HepG2 (cell line): ENCODE measurements around the gene ZNF507. TPM values are rescaled to one million over a fixed set of nuclear protein-coding genes. Genes with fewer than 3 reads are reported as not detected.

ENCODE experiments used
- ARID2 ChIP-seq: sonication (generic); formaldehyde crosslinking; IDR thresholded peaks from 2 replicates; pipeline ENCODE4 v1.8.1; 2022; ENCODE audit warnings: mild to moderate bottlenecking, missing genetic modification reagents, borderline replicate concordance
- CREM ChIP-seq, 2 experiments: sonication (generic) in 1 of 2; formaldehyde crosslinking in 1 of 2; IDR thresholded peaks; 2 replicates each; pipeline versions ENCODE4 v1.4.0 to v1.6.1; 2016 to 2020; ENCODE audit warnings: antibody characterized with exemption in 1 of 2, mild to moderate bottlenecking in 1 of 2, missing genetic modification reagents in 1 of 2
- FOXM1 ChIP-seq: sonication (generic); formaldehyde crosslinking; IDR thresholded peaks from 2 replicates; pipeline ENCODE4 v1.5.0; 2020; ENCODE audit warnings: missing genetic modification reagents
- NFIB ChIP-seq: sonication (generic); formaldehyde crosslinking; IDR thresholded peaks from 2 replicates; pipeline ENCODE4 v1.9.0; 2021; ENCODE audit warnings: missing genetic modification reagents, mild to moderate bottlenecking, borderline replicate concordance
- PRPF4 ChIP-seq: fragments of 200-400 bp; formaldehyde crosslinking; IDR thresholded peaks from 2 replicates; pipeline ENCODE4 v1.6.1; 2016; ENCODE audit warnings: low read length, low read depth; ENCODE audit not compliant: poor library complexity, severe bottlenecking
- SP2 ChIP-seq: sonication (generic); formaldehyde crosslinking; IDR thresholded peaks from 2 replicates; pipeline ENCODE4 v1.5.1; 2020; ENCODE audit warnings: mild to moderate bottlenecking, missing genetic modification reagents
- ZBTB1 ChIP-seq: sonication (generic); formaldehyde crosslinking; IDR thresholded peaks from 2 replicates; pipeline ENCODE4 v1.4.0; 2020; ENCODE audit warnings: missing genetic modification reagents, borderline replicate concordance
- ZNF431 ChIP-seq: sonication (generic); formaldehyde crosslinking; IDR thresholded peaks from 2 replicates; pipeline ENCODE4 v1.9.0; 2022; ENCODE audit warnings: missing genetic modification reagents, low read depth, mild to moderate bottlenecking, borderline replicate concordance
- ZNF550 ChIP-seq: sonication (generic); formaldehyde crosslinking; IDR thresholded peaks from 2 replicates; pipeline ENCODE4 v1.4.0; 2020; ENCODE audit warnings: mild to moderate bottlenecking, missing genetic modification reagents, borderline replicate concordance
- ZNF782 ChIP-seq: sonication (generic); formaldehyde crosslinking; IDR thresholded peaks from 2 replicates; pipeline ENCODE4 v1.4.0; 2020; ENCODE audit warnings: missing genetic modification reagents, mild to moderate bottlenecking, borderline replicate concordance
- ZSCAN30 ChIP-seq: sonication (generic); formaldehyde crosslinking; IDR thresholded peaks from 2 replicates; pipeline ENCODE4 v1.5.0; 2020; ENCODE audit warnings: mild to moderate bottlenecking, missing genetic modification reagents
- polyA plus RNA-seq, 8 experiments: library from polyadenylated mRNA; depleted of rRNA in 3 of 8; stranded (reverse) in 7 of 8; unstranded in 1 of 8; fragments of >200 nt; fragmentation: Illumina TruSeq in 4 of 8; extraction: Trizol in 4 of 8; gene quantifications; 2 replicates each; pipeline versions ENCODE4 v1.2.1 to v1.2.3, GENCODE V29; 2011 to 2016; ENCODE audit warnings: low read depth in 4 of 8, missing spikeins in 1 of 8, mixed read lengths in 1 of 8; ENCODE audit not compliant: insufficient read depth in 1 of 8
- total RNA-seq, 5 experiments: library from RNA; depleted of rRNA; stranded (reverse); fragments of >200 nt; fragmentation: Illumina TruSeq; extraction: Trizol; gene quantifications; 2 replicates each; pipeline ENCODE4 v1.2.3, GENCODE V29; 2016; ENCODE audit warnings: low read depth in 1 of 5
- TF ChIP-seq, protein P1 (sequence below): sonication (generic); formaldehyde crosslinking; IDR thresholded peaks from 2 replicates; pipeline ENCODE4 v1.4.0; 2020; ENCODE audit warnings: missing genetic modification reagents
- TF ChIP-seq, protein P2 (sequence below): sonication (generic); formaldehyde crosslinking; IDR thresholded peaks from 2 replicates; pipeline ENCODE4 v1.5.0; 2020; ENCODE audit warnings: missing genetic modification reagents
- TF ChIP-seq, protein P3 (sequence below), 2 experiments: sonication (generic) in 1 of 2; formaldehyde crosslinking in 1 of 2; IDR thresholded peaks; 2 replicates each; pipeline versions ENCODE4 v1.4.0 to v1.6.1; 2016 to 2020; ENCODE audit warnings: borderline replicate concordance in 1 of 2, low read depth in 1 of 2, mild to moderate bottlenecking in 1 of 2, missing genetic modification reagents in 1 of 2
- TF ChIP-seq, protein P4 (sequence below): sonication (generic); formaldehyde crosslinking; IDR thresholded peaks from 2 replicates; pipeline ENCODE4 v1.4.0; 2020; ENCODE audit warnings: missing genetic modification reagents, borderline replicate concordance
- TF ChIP-seq, protein P5 (sequence below): sonication (generic); formaldehyde crosslinking; IDR thresholded peaks from 2 replicates; pipeline ENCODE4 v1.5.0; 2020; ENCODE audit warnings: mild to moderate bottlenecking, missing genetic modification reagents

ZNF507 gene
- total and polyA plus RNA-seq, 2 of the 13 experiments (the other 11 are each of a cell fraction or from before 2014, with no cell fraction given): 7.3 to 10.9 TPM

DNA sequence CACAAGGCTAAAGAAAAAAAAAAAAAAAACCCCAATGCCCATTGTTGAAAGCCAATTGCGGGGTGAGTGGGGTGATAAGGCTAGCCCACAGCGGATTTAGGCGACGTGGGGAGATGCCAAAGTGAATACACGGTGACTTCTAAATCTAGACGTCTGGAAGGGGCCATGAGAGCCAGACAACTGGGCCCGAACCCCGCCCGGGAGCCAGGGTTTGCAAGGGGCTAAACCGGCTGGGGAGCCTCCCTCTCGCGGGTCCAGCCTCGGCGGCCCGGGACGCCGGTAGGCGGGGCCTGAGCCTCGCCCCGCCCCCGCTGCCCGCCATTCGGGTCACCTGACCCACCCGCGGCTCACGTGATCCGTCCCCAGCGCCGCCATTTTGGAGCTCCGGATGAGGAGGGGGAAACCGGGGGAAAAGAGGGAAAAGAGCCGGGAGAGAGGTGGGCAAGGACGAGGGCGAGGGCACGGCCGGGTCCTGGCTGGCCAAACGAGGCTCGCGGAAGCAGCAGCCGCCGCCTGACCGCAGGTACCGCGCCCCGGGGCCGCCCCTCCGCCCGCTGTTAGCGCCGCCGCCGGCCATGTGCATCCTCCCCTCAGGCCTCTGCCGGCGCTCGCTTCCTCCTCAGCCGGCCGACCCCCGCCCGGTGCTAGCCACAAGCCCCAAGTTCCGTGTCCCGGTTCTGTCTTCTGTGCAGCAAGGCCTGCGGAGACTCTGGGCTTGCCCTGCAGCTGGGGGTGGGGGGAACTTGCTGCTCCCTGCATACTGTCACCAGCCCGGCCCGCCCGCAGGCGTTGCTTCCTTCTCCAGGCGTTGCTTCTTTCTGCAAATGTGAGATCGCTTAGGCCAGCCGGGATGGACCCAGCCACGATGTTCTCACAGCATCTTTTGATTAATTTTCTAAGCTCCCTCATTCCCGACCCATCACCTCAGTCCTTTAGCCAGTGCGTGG is at the start of gene ZNF507 (continued):
- peak; percentile 75; the same call in 1 of the 2 replicates for TF ChIP-seq ARID2
- no peak; the same call in 1 of the 2 replicates for TF ChIP-seq ZNF782 (CRISPR knock-in tag)
- peak; percentile 60; the same call in 1 of the 2 replicates for TF ChIP-seq ZNF431 (CRISPR knock-in tag)
- TF ChIP-seq ZSCAN30 (CRISPR knock-in tag): no peak
- TF ChIP-seq ZNF550 (CRISPR knock-in tag): 0 out of 2 replicates have a peak, but pooled peaks have one; percentile 86
- no peak for TF ChIP-seq FOXM1
- TF ChIP-seq ZBTB1 (CRISPR knock-in tag): no peak
- TF ChIP-seq SP2 (CRISPR knock-in tag): peak; percentile 38
- TF ChIP-seq, protein P1, sequence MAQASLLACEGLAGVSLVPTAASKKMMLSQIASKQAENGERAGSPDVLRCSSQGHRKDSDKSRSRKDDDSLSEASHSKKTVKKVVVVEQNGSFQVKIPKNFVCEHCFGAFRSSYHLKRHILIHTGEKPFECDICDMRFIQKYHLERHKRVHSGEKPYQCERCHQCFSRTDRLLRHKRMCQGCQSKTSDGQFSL (CRISPR knock-in tag): no peak
- TF ChIP-seq, protein P2, sequence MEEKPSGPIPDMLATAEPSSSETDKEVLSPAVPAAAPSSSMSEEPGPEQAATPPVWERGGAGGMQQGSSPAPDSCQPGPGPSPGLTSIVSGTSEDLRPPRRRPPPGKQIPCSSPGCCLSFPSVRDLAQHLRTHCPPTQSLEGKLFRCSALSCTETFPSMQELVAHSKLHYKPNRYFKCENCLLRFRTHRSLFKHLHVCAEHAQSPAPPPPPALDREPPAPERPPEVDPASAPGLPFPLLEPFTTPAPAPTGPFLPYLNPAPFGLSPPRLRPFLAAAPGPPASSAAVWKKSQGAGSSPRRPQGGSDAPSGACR (CRISPR knock-in tag): no peak
- TF ChIP-seq, protein P3, sequence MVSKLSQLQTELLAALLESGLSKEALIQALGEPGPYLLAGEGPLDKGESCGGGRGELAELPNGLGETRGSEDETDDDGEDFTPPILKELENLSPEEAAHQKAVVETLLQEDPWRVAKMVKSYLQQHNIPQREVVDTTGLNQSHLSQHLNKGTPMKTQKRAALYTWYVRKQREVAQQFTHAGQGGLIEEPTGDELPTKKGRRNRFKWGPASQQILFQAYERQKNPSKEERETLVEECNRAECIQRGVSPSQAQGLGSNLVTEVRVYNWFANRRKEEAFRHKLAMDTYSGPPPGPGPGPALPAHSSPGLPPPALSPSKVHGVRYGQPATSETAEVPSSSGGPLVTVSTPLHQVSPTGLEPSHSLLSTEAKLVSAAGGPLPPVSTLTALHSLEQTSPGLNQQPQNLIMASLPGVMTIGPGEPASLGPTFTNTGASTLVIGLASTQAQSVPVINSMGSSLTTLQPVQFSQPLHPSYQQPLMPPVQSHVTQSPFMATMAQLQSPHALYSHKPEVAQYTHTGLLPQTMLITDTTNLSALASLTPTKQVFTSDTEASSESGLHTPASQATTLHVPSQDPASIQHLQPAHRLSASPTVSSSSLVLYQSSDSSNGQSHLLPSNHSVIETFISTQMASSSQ (IDR thresholded peaks at IDR 0.05; ENCODE audit: low read depth): no peak
- TF ChIP-seq, protein P3 (CRISPR knock-in tag; IDR thresholded peaks at IDR 0.05; ENCODE audit: borderline replicate concordance): 0 out of 2 replicates have a peak, but pooled peaks have one; percentile 53
- TF ChIP-seq PRPF4: no peak
- TF ChIP-seq NFIB (CRISPR knock-in tag): no peak
- no peak for TF ChIP-seq CREM (IDR thresholded peaks at IDR 0.05)
- no peak for TF ChIP-seq CREM (CRISPR knock-in tag; IDR thresholded peaks at IDR 0.05)
- TF ChIP-seq, protein P4, sequence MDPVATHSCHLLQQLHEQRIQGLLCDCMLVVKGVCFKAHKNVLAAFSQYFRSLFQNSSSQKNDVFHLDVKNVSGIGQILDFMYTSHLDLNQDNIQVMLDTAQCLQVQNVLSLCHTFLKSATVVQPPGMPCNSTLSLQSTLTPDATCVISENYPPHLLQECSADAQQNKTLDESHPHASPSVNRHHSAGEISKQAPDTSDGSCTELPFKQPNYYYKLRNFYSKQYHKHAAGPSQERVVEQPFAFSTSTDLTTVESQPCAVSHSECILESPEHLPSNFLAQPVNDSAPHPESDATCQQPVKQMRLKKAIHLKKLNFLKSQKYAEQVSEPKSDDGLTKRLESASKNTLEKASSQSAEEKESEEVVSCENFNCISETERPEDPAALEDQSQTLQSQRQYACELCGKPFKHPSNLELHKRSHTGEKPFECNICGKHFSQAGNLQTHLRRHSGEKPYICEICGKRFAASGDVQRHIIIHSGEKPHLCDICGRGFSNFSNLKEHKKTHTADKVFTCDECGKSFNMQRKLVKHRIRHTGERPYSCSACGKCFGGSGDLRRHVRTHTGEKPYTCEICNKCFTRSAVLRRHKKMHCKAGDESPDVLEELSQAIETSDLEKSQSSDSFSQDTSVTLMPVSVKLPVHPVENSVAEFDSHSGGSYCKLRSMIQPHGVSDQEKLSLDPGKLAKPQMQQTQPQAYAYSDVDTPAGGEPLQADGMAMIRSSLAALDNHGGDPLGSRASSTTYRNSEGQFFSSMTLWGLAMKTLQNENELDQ (CRISPR knock-in tag): no peak
- TF ChIP-seq, protein P5, sequence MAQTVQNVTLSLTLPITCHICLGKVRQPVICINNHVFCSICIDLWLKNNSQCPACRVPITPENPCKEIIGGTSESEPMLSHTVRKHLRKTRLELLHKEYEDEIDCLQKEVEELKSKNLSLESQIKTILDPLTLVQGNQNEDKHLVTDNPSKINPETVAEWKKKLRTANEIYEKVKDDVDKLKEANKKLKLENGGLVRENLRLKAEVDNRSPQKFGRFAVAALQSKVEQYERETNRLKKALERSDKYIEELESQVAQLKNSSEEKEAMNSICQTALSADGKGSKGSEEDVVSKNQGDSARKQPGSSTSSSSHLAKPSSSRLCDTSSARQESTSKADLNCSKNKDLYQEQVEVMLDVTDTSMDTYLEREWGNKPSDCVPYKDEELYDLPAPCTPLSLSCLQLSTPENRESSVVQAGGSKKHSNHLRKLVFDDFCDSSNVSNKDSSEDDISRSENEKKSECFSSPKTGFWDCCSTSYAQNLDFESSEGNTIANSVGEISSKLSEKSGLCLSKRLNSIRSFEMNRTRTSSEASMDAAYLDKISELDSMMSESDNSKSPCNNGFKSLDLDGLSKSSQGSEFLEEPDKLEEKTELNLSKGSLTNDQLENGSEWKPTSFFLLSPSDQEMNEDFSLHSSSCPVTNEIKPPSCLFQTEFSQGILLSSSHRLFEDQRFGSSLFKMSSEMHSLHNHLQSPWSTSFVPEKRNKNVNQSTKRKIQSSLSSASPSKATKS (CRISPR knock-in tag): no peak
